Lower lobe of right lung (tissue), 2 donors: ENCODE data around the gene PCK2. TPM values are rescaled to one million over a fixed set of nuclear protein-coding genes. Genes with fewer than 3 reads are reported as not detected.

Experiments
- ATAC-seq, 2 donors: fragments of 200-7000 bp; cut with Tn5 transposase; one replicate each; pipeline ENCODE4 v1.9.1; 2020 to 2022; ENCODE audit warnings: mild to moderate bottlenecking in 2 of 2, moderate library complexity in 2 of 2
- DNase-seq: peaks from one replicate; pipeline ENCODE4 v3.0.0-alpha.2; 2020
- H3K27ac ChIP-seq: fragments of 200-600 bp; one replicate; pipeline ENCODE4 v1.8.0; 2022
- H3K27me3 ChIP-seq: fragments of 200-600 bp; one replicate; pipeline ENCODE4 v1.8.0; 2022; ENCODE audit warnings: low read depth
- H3K36me3 ChIP-seq: fragments of 200-600 bp; one replicate; pipeline ENCODE4 v1.8.0; 2022; ENCODE audit warnings: mild to moderate bottlenecking
- H3K4me1 ChIP-seq: fragments of 200-600 bp; one replicate; pipeline ENCODE4 v1.8.0; 2022
- H3K4me3 ChIP-seq: fragments of 200-600 bp; one replicate; pipeline ENCODE4 v1.8.0; 2022; ENCODE audit warnings: mild to moderate bottlenecking
- H3K9me3 ChIP-seq: fragments of 200-600 bp; one replicate; pipeline ENCODE4 v1.8.0; 2022
- intact Hi-C: fragments of 100-400 bp; cut with DNase I; formaldehyde crosslinking; loops from one replicate; pipeline ENCODE4 v1.11.0; 2022
- total RNA-seq: library from RNA; stranded (reverse); fragmentation: NEBNext Ultra II Directional; extraction: Animal tissue kit (Norgen Biotek cat#: 25700); gene quantifications from one replicate; pipeline ENCODE4 v1.2.1, GENCODE V29; 2021
- TF ChIP-seq, protein P1 (sequence below): fragments of 200-600 bp; IDR thresholded peaks from one replicate; pipeline ENCODE4 v1.8.0; 2022; ENCODE audit warnings: antibody characterized with exemption, mild to moderate bottlenecking
- donor health status: DM: no; HTN: yes; CAD: no; lungs with severe emphysema.

PCK2 gene
- total RNA-seq, 1 donor from 2014 or later: 42.8 TPM

DNA sequence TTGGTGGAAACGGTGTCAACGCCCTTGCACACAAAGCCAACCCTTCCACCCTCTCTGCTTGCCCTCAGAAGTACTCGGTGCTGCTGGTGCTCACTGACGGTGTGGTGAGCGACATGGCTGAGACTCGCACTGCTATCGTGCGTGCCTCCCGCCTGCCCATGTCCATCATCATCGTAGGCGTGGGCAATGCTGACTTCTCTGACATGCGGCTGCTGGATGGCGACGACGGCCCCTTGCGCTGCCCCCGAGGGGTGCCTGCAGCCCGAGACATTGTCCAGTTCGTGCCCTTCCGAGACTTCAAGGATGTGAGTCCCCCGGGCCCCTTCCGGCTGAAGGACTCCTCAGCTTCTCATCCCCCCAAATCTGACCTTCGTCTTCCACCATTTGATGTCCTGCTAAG, 17.0 kb upstream of the PCK2 start:
- TF ChIP-seq, protein P1, sequence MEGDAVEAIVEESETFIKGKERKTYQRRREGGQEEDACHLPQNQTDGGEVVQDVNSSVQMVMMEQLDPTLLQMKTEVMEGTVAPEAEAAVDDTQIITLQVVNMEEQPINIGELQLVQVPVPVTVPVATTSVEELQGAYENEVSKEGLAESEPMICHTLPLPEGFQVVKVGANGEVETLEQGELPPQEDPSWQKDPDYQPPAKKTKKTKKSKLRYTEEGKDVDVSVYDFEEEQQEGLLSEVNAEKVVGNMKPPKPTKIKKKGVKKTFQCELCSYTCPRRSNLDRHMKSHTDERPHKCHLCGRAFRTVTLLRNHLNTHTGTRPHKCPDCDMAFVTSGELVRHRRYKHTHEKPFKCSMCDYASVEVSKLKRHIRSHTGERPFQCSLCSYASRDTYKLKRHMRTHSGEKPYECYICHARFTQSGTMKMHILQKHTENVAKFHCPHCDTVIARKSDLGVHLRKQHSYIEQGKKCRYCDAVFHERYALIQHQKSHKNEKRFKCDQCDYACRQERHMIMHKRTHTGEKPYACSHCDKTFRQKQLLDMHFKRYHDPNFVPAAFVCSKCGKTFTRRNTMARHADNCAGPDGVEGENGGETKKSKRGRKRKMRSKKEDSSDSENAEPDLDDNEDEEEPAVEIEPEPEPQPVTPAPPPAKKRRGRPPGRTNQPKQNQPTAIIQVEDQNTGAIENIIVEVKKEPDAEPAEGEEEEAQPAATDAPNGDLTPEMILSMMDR: no peak
- no peak overlapping the region for H3K27ac ChIP-seq
- H3K9me3 ChIP-seq: no peaks in the 10 kb centered on the region
- H3K4me1 ChIP-seq: peaks cover 14% of the 10 kb centered on the region
- H3K36me3 ChIP-seq: no peaks in the 10 kb centered on the region
- H3K27me3 ChIP-seq: peaks cover 23% of the 10 kb centered on the region
- intact Hi-C loops: no loop called here
- no peak for ATAC-seq
- no peak overlapping the region for H3K4me3 ChIP-seq
- DNase-seq: no peak

DNA sequence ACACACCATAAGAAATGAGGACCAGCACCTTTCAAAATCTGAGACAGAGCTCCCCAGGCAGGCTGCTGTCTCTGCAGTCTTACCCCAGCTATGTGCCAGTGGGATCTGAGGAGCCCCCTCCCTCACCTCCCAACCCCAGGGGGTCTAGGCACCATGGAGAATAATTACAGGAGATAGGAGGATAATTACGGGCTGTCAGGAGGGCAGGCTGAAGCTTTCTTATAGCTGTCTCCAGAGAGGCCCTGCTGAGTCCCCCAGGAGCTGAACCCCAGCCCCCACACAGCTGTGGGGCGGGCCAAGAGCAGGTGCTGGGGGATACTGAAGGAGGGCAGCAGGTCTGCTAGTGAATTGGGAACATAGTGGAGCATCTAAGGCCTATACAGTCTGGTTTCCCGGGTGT, 16.0 kb upstream of the PCK2 start:
- Histone ChIP-seq H3K27ac (no peak overlapping the region), H3K4me3 (no peak overlapping the region), H3K36me3 (no peaks in the 10 kb centered on the region), H3K4me1 (peaks cover 14% of the 10 kb centered on the region), H3K9me3 (no peaks in the 10 kb centered on the region), H3K27me3 (peaks cover 23% of the 10 kb centered on the region)
- DNase-seq (no peak), ATAC-seq (no peak)
- intact Hi-C loops: no loop called here
- TF ChIP-seq, protein P1: no peak

DNA sequence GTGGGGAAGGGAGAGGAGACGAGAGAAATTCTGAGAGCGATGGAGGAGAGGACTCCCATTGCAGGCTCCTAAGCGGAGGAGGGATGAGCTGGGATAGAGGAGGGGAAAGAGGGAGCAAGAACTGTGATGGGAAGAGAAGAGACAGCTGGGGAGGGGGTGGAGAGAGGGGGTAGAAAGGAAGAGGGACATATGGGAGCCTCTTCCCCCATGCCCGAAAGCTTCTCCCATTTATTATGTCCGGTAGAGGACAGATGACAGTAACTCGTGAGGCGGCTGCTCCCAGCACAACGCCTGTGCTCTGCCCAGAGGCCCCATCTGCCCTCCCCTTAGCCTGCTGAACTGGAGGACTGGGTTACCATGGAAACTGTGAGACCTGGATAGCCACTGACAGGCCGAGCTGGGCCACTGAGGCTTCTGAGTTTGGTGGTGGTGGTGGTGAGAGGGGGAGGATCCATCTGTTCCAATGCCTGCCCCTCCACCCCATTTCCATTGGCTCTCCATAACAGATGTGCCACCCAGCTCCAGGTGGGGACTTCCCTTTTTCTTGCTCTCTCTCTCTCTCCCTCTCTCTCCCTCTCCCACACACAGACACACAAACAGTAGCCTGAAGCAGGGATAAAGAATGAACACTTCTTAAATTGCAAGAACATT, 14.5 kb upstream of the PCK2 start:
- H3K9me3 ChIP-seq: no peaks in the 10 kb centered on the region
- TF ChIP-seq, protein P1: no peak
- intact Hi-C loops: no loop called here
- DNase-seq: no peak
- H3K27me3 ChIP-seq: peaks cover 23% of the 10 kb centered on the region
- no peak for ATAC-seq
- H3K4me1 ChIP-seq: peaks cover 14% of the 10 kb centered on the region
- no peak overlapping the region for H3K27ac ChIP-seq
- H3K36me3 ChIP-seq: no peaks in the 10 kb centered on the region
- H3K4me3 ChIP-seq: no peak overlapping the region

DNA sequence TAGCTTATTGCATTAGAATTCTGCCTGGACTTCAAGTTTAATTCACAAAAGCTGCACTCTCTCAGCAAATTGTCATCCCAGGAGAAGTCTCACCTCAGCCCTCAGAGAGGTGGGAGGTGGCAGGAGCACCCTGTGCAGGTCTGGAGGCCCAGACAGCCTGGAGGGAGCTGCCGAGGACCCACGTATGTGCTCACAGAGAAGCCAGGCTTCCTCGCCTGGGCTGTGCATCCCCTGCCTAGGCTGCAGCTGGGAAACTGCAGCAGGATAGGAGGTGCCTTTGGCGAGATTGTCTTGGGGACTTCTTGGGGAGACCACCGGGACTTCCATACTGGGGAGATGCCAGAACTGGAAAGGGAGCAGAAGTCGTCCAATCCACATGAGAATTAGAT, 14.0 kb upstream of the PCK2 start:
- intact Hi-C loops: no loop called here
- H3K4me3 ChIP-seq: no peak overlapping the region
- ATAC-seq (no peak), DNase-seq (no peak)
- peaks cover 23% of the 10 kb centered on the region for H3K27me3 ChIP-seq
- no peaks in the 10 kb centered on the region for H3K9me3 ChIP-seq
- H3K36me3 ChIP-seq: no peaks in the 10 kb centered on the region
- H3K27ac ChIP-seq: no peak overlapping the region
- TF ChIP-seq, protein P1: no peak
- peaks cover 14% of the 10 kb centered on the region for H3K4me1 ChIP-seq

DNA sequence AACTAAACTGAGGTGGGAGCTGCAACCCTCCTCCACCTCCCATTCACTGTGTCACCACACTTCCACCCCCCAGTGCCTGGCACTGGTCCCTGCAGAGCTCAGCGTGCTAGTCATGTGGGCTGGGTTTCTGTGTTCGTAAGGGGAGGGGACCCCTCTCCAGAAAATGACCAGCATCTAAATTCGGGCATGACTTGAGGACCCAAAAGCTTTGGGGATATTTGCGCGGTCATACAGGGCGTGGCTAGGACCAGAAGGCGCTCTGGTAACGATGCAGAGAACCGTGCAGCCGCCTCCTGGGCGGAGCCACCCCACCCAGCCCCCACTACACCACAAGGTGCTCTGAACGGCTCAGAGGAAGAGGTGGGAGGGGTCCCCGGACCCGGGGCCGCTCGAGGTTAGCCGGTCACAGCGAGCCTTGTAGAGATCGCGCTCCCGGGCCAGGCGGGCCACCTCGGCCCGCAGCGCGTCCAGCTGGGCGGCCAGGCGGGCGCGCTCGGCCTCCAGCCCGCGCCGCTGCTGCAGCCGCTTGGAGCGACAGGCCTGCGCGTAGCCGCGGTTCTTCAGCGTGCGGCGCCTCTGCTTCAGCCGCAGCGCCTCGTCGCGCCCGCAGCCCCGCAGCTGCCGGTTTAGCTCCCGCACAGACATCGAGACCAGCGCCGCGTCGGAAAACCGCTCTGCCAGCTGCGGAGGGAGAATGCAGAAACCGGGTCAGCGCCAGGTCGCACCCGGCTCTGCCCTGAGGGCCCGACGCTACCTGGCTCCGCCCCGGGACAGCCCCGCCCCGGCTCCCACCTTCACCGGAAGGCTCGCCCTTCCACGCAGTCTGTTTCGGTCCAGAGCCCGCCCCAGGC, 13.0 kb upstream of the PCK2 start:
- peaks cover 23% of the 10 kb centered on the region for H3K27me3 ChIP-seq
- TF ChIP-seq, protein P1: no peak
- intact Hi-C loops: no loop called here
- peaks cover 14% of the 10 kb centered on the region for H3K4me1 ChIP-seq
- ATAC-seq: peak; percentile 93 to 96
- peak; percentile 82 for DNase-seq
- H3K36me3 ChIP-seq: no peaks in the 10 kb centered on the region
- peak overlapping the region; percentile 69 for H3K4me3 ChIP-seq
- no peaks in the 10 kb centered on the region for H3K9me3 ChIP-seq
- H3K27ac ChIP-seq: peak overlapping the region; percentile 83
